Sciatic nerve (tissue), 2 donors: Measurements from ENCODE around the gene TMEM131. TPM values are rescaled to one million over a fixed set of nuclear protein-coding genes. Genes with fewer than 3 reads are reported as not detected.
"Not testable (repeated sequence)": the region's sequence is repeated elsewhere in the genome, so short reads cannot be mapped to it uniquely, and the experiment has no call there.

ENCODE experiments used
- ATAC-seq: fragments of 200-7000 bp; cut with Tn5 transposase; one replicate; pipeline ENCODE4 v1.9.1; 2020; ENCODE audit warnings: mild to moderate bottlenecking, moderate library complexity
- DNase-seq: peaks from one replicate; pipeline ENCODE4 v3.0.0-alpha.2; 2020; ENCODE audit warnings: low spot score
- intact Hi-C: fragments of 100-400 bp; cut with DNase I; formaldehyde crosslinking; loops from one replicate; pipeline ENCODE4 v1.14.2; 2022
- total RNA-seq: library from RNA; stranded (reverse); fragmentation: NEBNext Ultra II Directional; extraction: Animal tissue kit (Norgen Biotek cat#: 25700); gene quantifications from one replicate; pipeline ENCODE4 v1.2.1, GENCODE V29; 2021
- donor health status: DM: no; HTN: no; CAD: no.
- donor health status: DM: no; HTN: no; CAD: no.

The TMEM131 gene
- total RNA-seq, 1 donor from 2014 or later = 43.2 TPM

- ATAC-seq (no peak), DNase-seq (no peak)
- intact Hi-C loops = no loop called here
Observed at GRCh38 chr2:97931858-97932225, 63.9 kb downstream of the TMEM131 start.

GRCh38 chr2:97931118-97931857, 64.5 kb downstream of the TMEM131 start:
- no peak for ATAC-seq
- no peak for DNase-seq
- intact Hi-C loops = no loop called here

GRCh38 chr2:97928591-97928990, 67.2 kb downstream of the TMEM131 start:
- no peak for DNase-seq
- intact Hi-C loops = no loop called here
- no peak for ATAC-seq

- no peak for ATAC-seq
Observed at GRCh38 chr2:97926946-97927345, 68.8 kb downstream of the TMEM131 start.

GRCh38 chr2:97924194-97924593, 71.6 kb downstream of the TMEM131 start:
- intact Hi-C loops = no loop called here
- DNase-seq = no peak
- no peak for ATAC-seq

More at GRCh38 chr2:97926946-97927345, 68.8 kb downstream of the TMEM131 start:
- no peak for DNase-seq
- intact Hi-C loops = no loop called here

- DNase-seq = no peak
- intact Hi-C loops = no loop called here
- no peak for ATAC-seq
Observed at GRCh38 chr2:97919858-97920257, 75.9 kb downstream of the TMEM131 start.

GRCh38 chr2:97918818-97919217, 76.9 kb downstream of the TMEM131 start:
- no peak for ATAC-seq
- intact Hi-C loops = no loop called here

GRCh38 chr2:97917668-97918067, 78.1 kb downstream of the TMEM131 start:
- intact Hi-C loops, DNase-seq, ATAC-seq: not testable (repeated sequence)

More at GRCh38 chr2:97918818-97919217, 76.9 kb downstream of the TMEM131 start:
- DNase-seq = no peak

GRCh38 chr2:97914691-97915213, 81.0 kb downstream of the TMEM131 start:
- ATAC-seq = no peak
- intact Hi-C loops = no loop called here
- no peak for DNase-seq

GRCh38 chr2:97913846-97914245, 81.9 kb downstream of the TMEM131 start:
- DNase-seq = no peak
- ATAC-seq = no peak
- intact Hi-C loops = no loop called here

GRCh38 chr2:97911922-97912575, 83.7 kb downstream of the TMEM131 start:
- intact Hi-C loops = no loop called here
- no peak for ATAC-seq

GRCh38 chr2:97911206-97911921, 84.4 kb downstream of the TMEM131 start:
- ATAC-seq (no peak), DNase-seq (no peak)
- intact Hi-C loops = no loop called here

More at GRCh38 chr2:97911922-97912575, 83.7 kb downstream of the TMEM131 start:
- DNase-seq = no peak

GRCh38 chr2:97910403-97911205, 85.1 kb downstream of the TMEM131 start:
- ATAC-seq = no peak
- no peak for DNase-seq
- intact Hi-C loops = no loop called here

- intact Hi-C loops = no loop called here
- DNase-seq (no peak), ATAC-seq (no peak)
Observed at GRCh38 chr2:97908208-97908676, 87.5 kb downstream of the TMEM131 start.

- no peak for ATAC-seq
- intact Hi-C loops = no loop called here
- no peak for DNase-seq
Observed at GRCh38 chr2:97907369-97908100, 88.2 kb downstream of the TMEM131 start.

- intact Hi-C loops = no loop called here
- ATAC-seq = no peak
- DNase-seq = no peak
Observed at GRCh38 chr2:97906307-97906706, 89.4 kb downstream of the TMEM131 start.

- intact Hi-C loops = no loop called here
- DNase-seq (no peak), ATAC-seq (no peak)
Observed at GRCh38 chr2:97905294-97905693, 90.5 kb downstream of the TMEM131 start.

- no peak for DNase-seq
- intact Hi-C loops = no loop called here
- ATAC-seq = no peak
Observed at GRCh38 chr2:97901862-97902261, 93.9 kb downstream of the TMEM131 start.
